ENCODE data around the gene ROR1. TPM values are rescaled to one million over a fixed set of nuclear protein-coding genes. Genes with fewer than 3 reads are reported as not detected.
A peak's percentile ranks its signal among the peaks of the same experiment; 100 is the strongest.

Gene ROR1
- total and polyA plus RNA-seq, 2 donors (not counting 1 experiment from before 2014, with no cell fraction given): 14.5 to 16.5 TPM

- no peaks in the 10 kb centered on the region for H3K36me3 ChIP-seq (ENCODE audit: control insufficient read depth, insufficient read depth, low read length)
- TF ChIP-seq EZH2 (IDR thresholded peaks at IDR 0.05; ENCODE audit: low read length, missing control alignments): no peak
- no peak for TF ChIP-seq CTCF (conservative IDR thresholded peaks at IDR 0.05 in 1 of 2, IDR thresholded peaks at IDR 0.05 in 1 of 2; ENCODE audit: low read depth in 1 of 2, low read length in 2 of 2)
- no peak overlapping the region for H3K9ac ChIP-seq (ENCODE audit: insufficient read depth, low read length)
- H2AFZ ChIP-seq (ENCODE audit: low read length): no peak overlapping the region
- no peaks in the 10 kb centered on the region for H3K9me3 ChIP-seq (ENCODE audit: control insufficient read depth, insufficient read depth, low read depth, low read length)
- H3K4me2 ChIP-seq (ENCODE audit: extremely low read depth, insufficient read depth, low read length): no peak overlapping the region
- no peak overlapping the region for H3K4me3 ChIP-seq (replicated peaks in 1 of 4; ENCODE audit: control extremely low read depth in 1 of 4, insufficient read depth in 1 of 4, low read depth in 3 of 4, low read length in 4 of 4)
- no peaks in the 10 kb centered on the region for H3K4me1 ChIP-seq (ENCODE audit: control insufficient read depth, extremely low read depth, insufficient read depth, low read length)
- H3K27ac ChIP-seq (ENCODE audit: insufficient read depth, low read length): no peak overlapping the region
- no peak for DNase-seq (ENCODE audit: low read depth in 2 of 2)
- H3K79me2 ChIP-seq (ENCODE audit: control insufficient read depth, insufficient read depth, low read length): no peaks in the 10 kb centered on the region
- no peaks in the 10 kb centered on the region for H4K20me1 ChIP-seq (ENCODE audit: control insufficient read depth, extremely low read depth, insufficient read depth, low read length)
- H3K27me3 ChIP-seq (ENCODE audit: control insufficient read depth, insufficient read depth, low read length): no peaks in the 10 kb centered on the region
These were observed 300.9 kb downstream of the ROR1 start for GRCh38 chr1:64074767-64075166.

GRCh38 chr1:64077281-64077940, 303.6 kb downstream of the ROR1 start:
- no peaks in the 10 kb centered on the region for H3K9me3 ChIP-seq (ENCODE audit: control insufficient read depth, insufficient read depth, low read depth, low read length)
- H4K20me1 ChIP-seq (ENCODE audit: control insufficient read depth, extremely low read depth, insufficient read depth, low read length): no peaks in the 10 kb centered on the region
- H3K27me3 ChIP-seq (ENCODE audit: control insufficient read depth, insufficient read depth, low read length): no peaks in the 10 kb centered on the region
- H3K27ac ChIP-seq (ENCODE audit: insufficient read depth, low read length): no peak overlapping the region
- peak in 1 of 2 donors; percentile 14 for DNase-seq (ENCODE audit: low read depth in 2 of 2)
- no peaks in the 10 kb centered on the region for H3K79me2 ChIP-seq (ENCODE audit: control insufficient read depth, insufficient read depth, low read length)
- H3K4me1 ChIP-seq (ENCODE audit: control insufficient read depth, extremely low read depth, insufficient read depth, low read length): no peaks in the 10 kb centered on the region
- no peak overlapping the region for H2AFZ ChIP-seq (ENCODE audit: low read length)
- TF ChIP-seq EZH2 (IDR thresholded peaks at IDR 0.05; ENCODE audit: low read length, missing control alignments) (no peak), CTCF (conservative IDR thresholded peaks at IDR 0.05 in 1 of 2, IDR thresholded peaks at IDR 0.05 in 1 of 2; ENCODE audit: low read depth in 1 of 2, low read length in 2 of 2) (no peak)
- no peak overlapping the region for H3K9ac ChIP-seq (ENCODE audit: insufficient read depth, low read length)
- H3K4me2 ChIP-seq (ENCODE audit: extremely low read depth, insufficient read depth, low read length): no peak overlapping the region
- H3K4me3 ChIP-seq (replicated peaks in 1 of 4; ENCODE audit: control extremely low read depth in 1 of 4, insufficient read depth in 1 of 4, low read depth in 3 of 4, low read length in 4 of 4): no peak overlapping the region
- H3K36me3 ChIP-seq (ENCODE audit: control insufficient read depth, insufficient read depth, low read length): no peaks in the 10 kb centered on the region

- Histone ChIP-seq H3K4me1 (ENCODE audit: control insufficient read depth, extremely low read depth, insufficient read depth, low read length) (no peaks in the 10 kb centered on the region), H3K79me2 (ENCODE audit: control insufficient read depth, insufficient read depth, low read length) (no peaks in the 10 kb centered on the region), H3K4me3 (replicated peaks in 1 of 4; ENCODE audit: control extremely low read depth in 1 of 4, insufficient read depth in 1 of 4, low read depth in 3 of 4, low read length in 4 of 4) (no peak overlapping the region), H3K36me3 (ENCODE audit: control insufficient read depth, insufficient read depth, low read length) (no peaks in the 10 kb centered on the region), H3K27me3 (ENCODE audit: control insufficient read depth, insufficient read depth, low read length) (no peaks in the 10 kb centered on the region), H3K9me3 (ENCODE audit: control insufficient read depth, insufficient read depth, low read depth, low read length) (no peaks in the 10 kb centered on the region), H4K20me1 (ENCODE audit: control insufficient read depth, extremely low read depth, insufficient read depth, low read length) (no peaks in the 10 kb centered on the region), H3K27ac (ENCODE audit: insufficient read depth, low read length) (no peak overlapping the region), H3K9ac (ENCODE audit: insufficient read depth, low read length) (no peak overlapping the region), H2AFZ (ENCODE audit: low read length) (no peak overlapping the region), H3K4me2 (ENCODE audit: extremely low read depth, insufficient read depth, low read length) (no peak overlapping the region)
- DNase-seq (ENCODE audit: low read depth in 2 of 2): peak in 1 of 2 donors; percentile 36
- no peak for TF ChIP-seq EZH2 (IDR thresholded peaks at IDR 0.05; ENCODE audit: low read length, missing control alignments)
- no peak for TF ChIP-seq CTCF (conservative IDR thresholded peaks at IDR 0.05 in 1 of 2, IDR thresholded peaks at IDR 0.05 in 1 of 2; ENCODE audit: low read depth in 1 of 2, low read length in 2 of 2)
These were observed 307.2 kb downstream of the ROR1 start for GRCh38 chr1:64080941-64081562.
